NK-92 (cell line): ENCODE results near the gene DKKL1.

ENCODE experiments used
- DNase-seq: peaks from one replicate; lab custom pipeline; 2025; ENCODE audit not compliant: unreplicated experiment; lab: John Stamatoyannopoulos, UW

Gene DKKL1

DNA sequence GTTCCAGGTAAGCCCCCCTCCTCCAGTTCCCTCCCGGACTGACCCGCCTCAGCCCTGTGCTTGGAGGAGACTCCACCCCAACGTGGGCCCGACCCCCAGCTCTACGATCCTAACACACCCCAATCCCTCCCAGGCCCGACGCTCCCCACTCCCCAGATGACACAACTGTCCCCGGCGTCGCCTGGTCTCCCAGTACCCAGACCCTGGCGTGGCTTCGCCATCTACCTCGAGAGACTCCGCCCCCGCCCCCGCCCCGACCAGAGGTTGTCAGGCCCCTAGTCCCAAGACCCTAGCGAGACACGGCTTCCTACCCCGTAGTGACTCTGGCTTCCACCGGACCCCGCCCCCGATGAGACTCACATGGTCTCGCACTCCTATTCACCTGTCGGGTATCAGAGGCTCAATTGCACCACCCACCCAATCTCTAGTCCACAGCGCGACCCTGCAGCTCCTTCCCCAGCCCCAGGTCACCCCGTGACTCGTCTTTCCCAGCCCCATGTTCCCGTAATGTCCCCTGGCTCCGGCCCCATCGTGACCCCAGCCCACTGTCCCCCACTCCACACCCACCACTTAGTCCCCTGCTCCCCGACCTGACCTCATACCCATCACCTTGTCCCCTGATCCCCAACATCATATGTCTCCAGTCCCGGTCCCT, 25.5 kb upstream of the DKKL1 start:
- DNase-seq: no peak

DNA sequence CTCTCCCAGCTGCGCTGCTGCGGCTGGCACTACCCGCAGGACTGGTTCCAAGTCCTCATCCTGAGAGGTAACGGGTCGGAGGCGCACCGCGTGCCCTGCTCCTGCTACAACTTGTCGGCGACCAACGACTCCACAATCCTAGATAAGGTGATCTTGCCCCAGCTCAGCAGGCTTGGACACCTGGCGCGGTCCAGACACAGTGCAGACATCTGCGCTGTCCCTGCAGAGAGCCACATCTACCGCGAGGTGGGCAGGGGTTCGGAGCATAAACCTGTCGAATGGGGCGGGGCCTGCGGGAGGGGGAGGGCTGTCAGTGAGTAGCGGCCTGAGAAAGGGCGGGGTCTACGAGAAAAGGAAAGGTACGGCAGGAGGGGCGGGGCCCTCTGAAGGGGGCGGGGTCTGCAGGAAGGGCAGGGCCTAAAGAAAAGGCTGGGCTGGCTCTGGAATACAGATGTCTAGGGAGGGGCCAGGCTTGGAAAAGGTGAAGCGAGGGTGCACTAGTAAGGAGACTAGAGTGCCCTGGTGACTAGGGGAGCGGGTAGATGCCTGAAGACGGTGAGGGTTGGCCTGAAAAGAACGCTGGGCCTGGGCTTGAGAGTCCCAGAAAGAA, 24.9 kb upstream of the DKKL1 start:
- no peak for DNase-seq

DNA sequence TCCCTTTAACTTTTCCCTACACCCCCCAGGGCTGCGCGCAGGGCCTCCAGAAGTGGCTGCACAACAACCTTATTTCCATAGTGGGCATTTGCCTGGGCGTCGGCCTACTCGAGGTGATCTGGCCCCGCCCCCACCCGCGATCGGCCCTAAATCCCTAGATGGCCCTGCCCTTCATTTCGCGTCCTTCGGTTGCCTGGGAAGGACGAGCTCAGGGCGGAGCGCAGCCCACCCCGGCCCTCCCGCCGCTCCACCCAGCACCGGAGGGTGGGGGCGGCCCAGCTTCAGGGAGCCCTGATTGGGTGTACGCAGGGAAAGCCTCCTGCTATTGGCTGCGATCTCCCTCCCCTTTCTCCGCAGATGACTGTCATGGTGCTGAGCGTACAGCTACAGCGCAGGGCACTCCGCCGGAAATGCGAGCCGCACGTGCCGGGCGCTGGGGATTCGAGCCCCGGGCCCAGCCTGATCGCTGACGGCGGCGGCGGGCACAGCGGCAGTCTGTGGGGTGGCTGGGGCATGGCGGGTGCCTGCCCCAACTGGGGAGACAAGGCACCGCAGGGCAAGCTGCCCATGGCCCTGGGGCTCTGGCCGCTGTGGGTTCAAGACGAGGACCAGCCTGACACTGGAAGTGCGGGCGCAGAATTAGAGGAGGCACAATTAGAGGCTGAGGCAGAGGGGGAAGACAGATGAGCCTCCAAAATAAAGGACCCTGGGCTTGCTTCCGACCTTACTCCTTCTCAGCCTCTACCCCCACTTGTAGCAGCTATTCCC, 24.2 kb upstream of the DKKL1 start:
- no peak for DNase-seq

DNA sequence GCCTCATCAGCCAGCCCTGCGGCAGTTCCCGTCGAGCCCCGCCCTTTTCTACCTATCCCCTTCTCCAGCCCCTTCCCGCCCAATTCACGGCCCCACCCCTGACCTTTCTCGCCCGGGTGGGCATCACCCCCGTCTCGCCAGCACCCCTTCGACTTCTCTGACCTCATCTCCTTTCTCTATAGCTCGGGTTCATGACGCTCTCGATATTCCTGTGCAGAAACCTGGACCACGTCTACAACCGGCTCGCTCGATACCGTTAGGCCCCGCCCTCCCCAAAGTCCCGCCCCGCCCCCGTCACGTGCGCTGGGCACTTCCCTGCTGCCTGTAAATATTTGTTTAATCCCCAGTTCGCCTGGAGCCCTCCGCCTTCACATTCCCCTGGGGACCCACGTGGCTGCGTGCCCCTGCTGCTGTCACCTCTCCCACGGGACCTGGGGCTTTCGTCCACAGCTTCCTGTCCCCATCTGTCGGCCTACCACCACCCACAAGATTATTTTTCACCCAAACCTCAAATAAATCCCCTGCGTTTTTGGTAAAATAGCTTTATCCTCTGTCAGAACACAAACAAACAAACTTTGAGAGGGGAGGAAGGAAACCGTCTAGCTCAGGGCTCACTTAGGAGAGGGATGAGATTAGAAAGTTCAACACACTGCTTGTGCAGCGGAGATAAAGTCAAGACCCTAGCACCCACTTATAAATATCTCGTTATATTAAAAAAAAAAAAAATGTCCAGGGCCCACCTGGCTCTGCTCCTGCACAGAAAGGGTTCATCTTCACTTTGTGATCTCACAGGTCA, 23.4 kb upstream of the DKKL1 start:
- no peak for DNase-seq

DNA sequence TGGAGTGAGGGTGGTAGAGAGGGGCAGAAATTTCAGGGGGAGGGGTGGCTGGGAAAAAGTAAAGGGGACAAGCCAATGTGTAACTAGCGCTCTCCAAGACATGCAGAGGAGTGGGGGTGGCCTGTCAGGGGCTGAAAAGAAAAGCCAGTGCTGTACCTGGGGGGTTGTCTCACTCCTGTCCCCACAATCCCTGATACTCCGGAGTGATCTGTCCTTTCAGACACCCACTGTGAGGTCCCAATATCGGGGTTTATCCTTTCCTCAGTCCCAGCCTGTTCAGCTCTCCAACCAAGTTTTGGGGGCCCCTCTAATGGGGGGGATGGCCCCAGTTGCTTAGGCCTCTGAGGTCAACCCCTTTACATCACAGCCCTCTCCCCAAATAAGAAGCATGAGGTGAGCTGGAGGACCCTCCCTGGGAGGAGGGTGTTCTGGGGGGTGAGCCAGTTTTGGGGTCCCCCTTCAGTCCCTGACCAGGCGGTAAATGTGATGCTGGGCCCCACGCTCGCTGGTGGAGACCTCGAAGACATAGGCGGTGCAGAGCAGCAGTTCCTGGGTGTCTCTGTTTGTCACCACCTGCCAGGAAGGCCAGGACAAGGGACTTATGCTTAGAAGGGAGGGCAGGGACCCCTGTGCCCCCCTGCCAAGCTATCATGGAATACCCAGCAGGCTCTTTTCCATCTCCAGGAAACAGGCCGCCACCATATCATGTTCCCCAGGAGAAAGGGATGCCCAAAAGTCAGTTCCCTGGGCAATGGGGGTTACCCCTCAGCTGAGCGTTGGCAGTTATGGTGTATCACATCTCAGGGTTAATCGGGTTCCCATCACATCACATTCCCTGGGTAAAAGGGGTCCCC, 22.6 kb upstream of the DKKL1 start:
- DNase-seq: no peak

DNA sequence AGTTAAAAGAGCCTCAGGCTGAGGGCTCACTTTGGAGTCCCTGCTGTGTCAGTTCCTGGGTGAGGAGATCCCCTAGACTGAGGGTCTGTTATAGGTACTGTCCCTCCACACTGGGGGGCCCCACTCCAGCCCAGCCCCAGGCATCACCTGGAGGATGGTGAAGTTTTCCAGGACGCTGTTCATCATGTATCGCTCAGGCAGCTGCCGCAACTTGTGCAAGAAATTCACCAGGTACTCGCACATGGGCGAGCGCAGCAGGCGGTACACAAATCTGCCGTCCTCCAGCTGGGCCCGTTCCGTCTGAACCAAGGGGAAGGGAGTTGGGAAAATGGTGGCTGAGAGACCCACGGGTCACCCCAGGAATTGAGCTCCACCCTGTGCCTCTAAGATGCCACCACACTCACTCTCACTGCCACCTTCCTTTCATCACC, 21.4 kb upstream of the DKKL1 start:
- DNase-seq: no peak

DNA sequence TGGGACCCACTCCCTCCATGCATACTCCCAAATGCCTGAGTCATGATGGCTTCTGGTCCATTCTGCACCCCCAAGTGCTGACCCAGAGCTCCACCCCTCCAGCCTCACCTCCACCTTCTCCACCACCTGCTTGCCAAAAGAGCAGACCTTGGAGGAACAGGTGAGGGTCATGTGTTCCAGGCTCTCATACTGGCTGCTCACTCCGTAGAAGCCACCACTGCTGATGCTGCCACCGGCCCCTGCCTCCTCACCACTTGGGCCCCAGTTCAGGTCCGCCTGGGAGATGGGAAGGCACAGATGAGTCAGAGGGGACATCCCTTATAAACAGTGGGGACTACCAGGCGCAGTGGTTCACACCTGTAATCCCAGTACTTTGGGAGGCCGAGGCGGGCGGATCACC, 20.6 kb upstream of the DKKL1 start:
- no peak for DNase-seq

DNA sequence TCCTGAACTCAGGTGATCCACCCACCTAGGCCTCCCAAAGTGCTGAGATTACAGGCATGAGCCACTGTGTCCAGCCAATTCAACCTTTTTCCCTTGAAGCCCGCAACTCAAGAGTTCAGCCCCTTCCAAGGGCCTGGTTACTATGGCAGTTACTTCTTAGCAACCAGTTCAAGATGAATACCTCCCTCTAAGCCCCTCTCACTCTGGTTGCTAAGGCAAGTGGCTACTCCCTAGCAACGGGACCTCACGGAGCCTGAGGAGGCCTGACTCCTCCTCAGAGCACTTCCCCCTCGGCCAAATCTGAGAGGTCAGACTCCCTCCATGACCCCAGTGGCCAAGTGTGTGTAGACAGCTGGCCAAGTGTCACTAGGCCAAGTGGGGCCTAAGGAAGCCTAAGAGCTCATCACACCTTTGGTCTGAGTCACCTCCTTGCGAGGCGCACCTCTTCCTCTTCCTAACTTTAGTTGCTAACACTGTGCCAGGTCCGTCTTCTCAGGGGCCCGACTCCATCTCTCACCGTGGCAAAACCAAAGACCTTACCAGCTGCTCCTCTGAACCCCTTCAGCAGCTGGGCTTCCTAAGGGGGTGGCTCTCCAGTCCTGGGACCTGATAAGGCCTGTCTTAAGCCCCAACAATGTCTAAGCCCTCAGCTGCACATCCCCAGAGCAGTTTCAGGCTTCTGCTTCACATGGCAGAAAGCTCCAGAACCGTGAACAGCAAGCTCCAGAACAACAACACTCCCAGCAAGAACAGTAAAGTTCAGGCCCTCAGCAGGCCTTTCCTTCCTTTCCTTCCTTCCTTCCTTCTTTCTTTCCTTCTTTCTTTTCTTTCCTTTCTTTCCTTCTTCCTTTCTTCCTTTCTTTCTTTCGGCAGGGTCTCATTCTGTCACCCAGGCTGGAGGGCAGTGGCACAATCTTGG, 18.9 kb upstream of the DKKL1 start:
- DNase-seq: no peak

DNA sequence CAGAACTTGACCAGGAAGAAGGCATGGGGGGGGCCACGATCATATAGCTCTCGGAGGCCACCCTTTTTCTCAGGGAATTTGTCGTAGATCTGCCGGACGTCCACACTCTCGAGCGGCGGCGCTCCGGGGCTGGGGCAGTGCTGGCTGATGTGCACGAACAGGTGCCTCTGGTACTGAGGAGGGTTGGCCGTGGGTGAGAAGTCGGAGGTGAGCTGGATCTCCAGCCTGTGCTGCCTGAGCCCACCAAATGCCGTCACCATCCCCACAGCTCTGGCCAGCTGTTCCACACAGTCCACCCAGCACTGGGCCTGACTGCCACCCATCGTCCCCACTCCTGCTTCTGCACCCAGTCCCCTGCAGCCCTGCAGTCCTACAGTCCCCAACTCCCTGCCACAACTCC, 16.5 kb upstream of the DKKL1 start:
- no peak for DNase-seq

DNA sequence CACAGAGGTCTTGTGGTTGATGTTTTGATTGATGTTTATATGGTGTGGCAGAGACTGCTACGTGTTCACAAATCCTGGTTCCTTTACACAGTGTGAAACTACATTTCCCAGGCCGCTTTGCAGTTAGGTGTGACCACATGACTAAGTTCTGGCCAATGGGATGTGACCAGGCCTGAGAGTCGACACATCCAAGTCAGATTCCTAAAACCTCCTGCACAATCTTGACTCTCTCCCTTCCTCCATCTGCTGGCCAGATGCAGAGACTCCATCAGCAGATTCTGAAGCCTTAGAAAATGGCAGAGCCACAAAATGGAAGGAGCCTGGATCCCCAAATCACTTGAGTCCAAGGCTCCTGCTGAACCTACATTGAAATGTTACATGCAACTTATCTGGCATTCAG, 15.8 kb upstream of the DKKL1 start:
- no peak for DNase-seq

DNA sequence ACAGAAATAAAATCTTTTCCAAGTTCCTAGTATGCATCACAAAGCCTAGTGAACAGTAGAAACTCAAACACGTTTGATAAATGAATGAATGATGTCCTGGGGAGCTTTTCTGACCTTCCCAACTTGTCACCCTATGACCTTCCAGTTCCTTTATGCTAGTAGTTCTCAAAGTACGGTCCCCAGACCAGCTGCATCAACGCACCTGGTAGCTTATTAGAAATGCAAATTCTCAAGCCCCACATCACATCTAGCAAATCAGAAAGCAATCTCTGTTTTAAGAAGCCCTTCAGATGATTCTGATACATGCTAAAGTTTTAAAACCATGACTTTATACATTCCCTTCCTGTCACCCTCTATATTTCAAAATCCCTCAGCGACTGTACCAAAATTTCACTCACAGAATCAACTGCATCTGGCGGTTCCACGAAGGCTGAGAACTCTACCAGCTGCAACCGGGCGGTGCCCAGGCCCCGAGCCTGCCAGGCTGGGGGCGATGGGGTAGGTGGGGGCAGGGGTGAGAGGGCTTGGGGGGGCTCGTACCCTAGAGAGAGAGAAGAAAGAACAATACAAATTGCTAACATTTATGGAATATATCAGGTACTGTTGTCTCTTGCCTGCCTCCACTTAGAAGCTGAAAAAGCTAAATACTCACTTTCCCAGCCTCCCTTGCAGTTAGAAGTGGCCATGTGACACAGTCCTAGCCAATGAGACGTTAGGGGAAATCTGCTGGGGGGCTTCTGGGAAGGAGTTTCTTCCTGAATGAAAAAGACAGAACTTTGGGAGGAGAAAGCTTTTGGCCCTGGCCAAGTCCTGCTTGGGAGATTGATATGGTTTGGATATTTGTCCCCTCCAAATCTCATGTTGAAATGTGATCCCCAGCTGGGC, 15.1 kb upstream of the DKKL1 start:
- DNase-seq: no peak

DNA sequence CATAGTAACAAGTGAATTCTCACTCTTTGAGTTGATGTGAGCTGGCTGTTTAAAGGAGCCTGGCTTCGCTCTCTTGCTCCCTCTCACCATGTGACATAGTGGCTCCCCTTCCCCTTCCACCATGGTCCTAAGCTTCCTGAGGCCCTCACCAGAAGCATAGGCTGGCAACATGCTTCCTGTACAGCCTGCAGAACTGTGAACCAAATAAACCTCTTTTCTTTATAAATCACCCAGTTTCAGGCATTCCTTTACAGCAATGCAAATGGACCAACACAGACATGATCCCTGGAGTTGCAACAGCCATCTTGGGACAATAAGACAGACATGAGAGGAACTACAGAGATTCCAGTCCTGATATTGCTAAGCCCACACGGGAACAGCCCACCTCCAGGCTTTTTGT, 14.1 kb upstream of the DKKL1 start:
- no peak for DNase-seq

DNA sequence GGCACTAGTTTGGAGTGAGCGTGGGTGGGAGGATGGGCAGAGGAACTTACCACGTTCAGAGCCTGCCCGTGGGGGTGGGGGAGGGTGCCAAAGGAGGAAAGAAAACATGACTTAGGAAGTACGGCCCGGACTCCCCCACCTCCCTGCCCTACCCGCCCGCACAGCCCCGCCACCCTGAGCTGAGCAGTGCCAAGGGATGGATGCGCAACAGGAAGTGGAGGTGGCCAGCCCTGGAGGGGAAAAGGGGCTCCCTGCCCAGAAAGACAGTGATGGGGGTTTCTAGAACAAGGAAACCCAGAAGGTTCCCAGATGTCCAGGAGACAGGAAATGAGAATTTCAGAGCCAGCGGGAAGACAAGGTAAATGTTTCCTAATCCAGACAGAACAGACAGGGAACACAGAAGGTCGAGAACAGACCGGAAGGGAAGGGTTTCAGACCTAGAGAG, 7.7 kb upstream of the DKKL1 start:
- DNase-seq: no peak

DNA sequence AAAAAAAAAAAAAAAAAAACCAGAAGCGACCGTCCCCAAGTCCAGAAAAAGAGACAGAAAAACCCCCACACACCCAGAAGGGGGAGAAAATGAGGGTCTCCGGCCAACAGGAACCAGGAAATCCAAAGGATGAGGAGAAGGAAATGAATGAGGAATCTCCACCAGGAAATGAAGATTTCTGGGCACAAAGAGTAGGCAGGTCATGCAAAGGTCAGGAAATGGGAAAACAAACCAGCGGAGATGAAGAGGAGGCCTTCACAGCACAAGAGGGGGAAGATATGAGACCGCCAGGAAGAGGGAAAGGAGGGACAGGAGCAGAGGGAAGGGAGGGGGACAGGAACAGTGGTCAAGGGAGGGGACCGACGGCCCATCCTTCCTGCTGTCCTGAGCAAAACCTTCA, 7.3 kb upstream of the DKKL1 start:
- DNase-seq: no peak

DNA sequence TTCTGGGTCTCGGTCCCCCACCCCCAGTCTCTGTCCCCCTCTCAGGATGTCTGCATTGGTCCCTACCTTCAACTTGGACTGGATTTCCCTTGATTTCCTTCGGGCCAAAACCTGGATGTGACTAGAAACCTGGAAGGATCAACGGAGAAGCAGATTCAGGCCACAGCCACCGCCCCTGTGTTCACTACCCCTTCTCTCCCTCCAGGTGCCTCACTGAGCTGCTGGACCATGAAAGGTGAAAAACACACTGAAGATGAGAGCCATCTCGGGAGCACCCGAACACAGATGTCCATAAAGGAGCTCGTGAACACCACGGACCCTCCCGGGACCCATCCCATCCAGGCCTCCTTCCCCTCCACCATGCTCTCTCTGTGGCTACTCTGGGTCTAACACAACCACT, 6.5 kb upstream of the DKKL1 start:
- no peak for DNase-seq

DNA sequence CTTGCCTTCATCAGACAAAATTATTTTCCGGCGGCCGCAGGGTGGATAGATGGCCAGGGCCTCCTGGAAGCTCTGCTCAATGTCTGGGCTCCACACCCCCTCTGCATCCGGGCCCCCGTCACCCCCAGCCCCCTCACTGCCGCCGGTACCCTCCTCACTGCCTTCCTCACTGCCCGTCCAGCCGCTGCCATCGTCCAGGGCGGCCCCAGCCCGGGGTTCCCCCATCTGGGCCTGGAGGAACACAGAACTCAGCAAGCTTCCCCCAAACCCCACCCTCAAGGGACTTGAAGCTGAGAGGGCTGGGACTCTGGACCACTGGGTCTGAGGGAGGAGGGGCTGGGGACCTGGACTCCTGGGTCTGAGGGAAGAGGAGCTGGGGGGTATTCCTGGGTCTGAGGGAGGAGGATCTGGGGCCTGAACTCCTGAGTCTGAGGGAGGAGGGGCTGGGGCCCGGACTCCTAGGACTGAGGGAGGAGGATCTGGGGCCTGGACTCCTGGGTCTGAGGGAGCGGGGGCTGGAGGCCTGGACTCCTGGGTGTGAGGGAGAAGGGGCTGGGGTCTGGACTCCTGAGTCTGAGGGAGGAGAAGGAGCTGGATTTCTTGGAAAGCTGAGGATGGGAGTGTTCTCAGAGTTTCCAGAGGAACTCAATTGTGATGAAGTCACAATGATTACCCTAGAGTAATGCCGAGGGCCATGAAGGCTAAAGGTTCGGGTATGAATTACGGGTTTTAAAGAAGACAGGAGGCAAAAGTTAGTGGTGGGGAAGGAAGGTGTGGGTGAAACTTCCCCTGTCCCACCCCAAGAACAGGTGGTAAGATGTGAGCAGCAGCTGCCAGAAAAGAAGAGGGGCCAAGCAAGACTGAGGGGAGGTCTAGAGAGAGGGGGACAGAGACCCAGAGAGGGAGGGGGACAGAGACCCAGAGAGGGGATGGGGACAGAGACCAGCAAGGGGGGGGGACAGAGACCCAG, 3.5 kb upstream of the DKKL1 start:
- DNase-seq: no peak

DNA sequence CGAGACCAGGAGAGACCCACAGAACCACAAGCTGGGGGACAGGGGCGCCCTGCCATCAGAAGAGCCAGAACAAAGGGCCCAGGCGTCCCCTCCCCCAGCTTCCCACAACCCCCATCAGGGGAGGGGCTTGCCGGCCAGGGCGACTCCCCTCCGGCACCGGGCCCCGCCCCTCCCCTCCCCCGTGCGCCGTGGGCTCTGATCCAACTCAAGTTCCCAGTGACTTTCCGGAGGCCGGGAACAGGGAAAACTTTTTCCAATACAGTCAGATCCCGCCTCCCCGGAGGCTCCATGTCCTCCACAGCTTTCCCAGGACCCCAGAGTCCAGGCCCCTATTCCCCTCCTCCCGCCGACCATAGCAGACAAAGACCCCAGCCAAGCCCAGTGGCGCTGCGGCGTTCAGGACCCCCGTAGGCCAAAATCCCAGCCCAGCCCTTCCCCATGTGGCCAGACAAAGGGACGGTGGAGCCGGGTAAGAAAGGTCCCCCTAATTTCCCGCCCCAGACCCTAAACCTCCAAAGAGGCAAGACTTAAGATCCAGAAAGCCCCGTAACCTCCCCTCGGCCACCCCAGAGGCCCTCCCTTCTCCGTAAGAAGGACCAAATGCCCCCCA, 2.1 kb upstream of the DKKL1 start:
- no peak for DNase-seq
